Endothelial cell of umbilical vein (primary cell): ENCODE data around the gene DNAJC3. TPM values are rescaled to one million over a fixed set of nuclear protein-coding genes. Genes with fewer than 3 reads are reported as not detected.
"Not testable (repeated sequence)": the region's sequence is repeated elsewhere in the genome, so short reads cannot be mapped to it uniquely, and the experiment has no call there.

ENCODE experiments used
- BruUV-seq: library from RNA; stranded (reverse); fragments of 400-500 nt; replicated peaks from 2 replicates; lab custom pipeline; 2021; lab: Mats Ljungman, UMichigan
- CTCF ChIA-PET: fragments of 300-600, 350-600 bp; sonication (Branson Sonifier 250); formaldehyde crosslinking; loops from one replicate; lab custom pipeline; 2021; ENCODE audit warnings: antibody characterized with exemption, inconsistent platforms; lab: Charles Lee
- POLR2A ChIA-PET: fragments of 300-600, 350-600 bp; sonication (Branson Sonifier 250); formaldehyde crosslinking; loops from one replicate; lab custom pipeline; 2021; ENCODE audit warnings: antibody characterized with exemption, inconsistent platforms; lab: Charles Lee
- DNase-seq: peaks from one replicate; pipeline ENCODE4 v3.0.0-alpha.2; 2011; ENCODE audit warnings: low read depth, low spot score
- FAIRE-seq: peaks from 2 replicates; lab custom pipeline; 2011; peaks lifted over from hg19 to GRCh38; lab: Jason Lieb, UNC
- H2AFZ ChIP-seq: 2 replicates; pipeline ENCODE4 v1.6.0; 2012; ENCODE audit warnings: low read depth, low read length, control low read depth, inconsistent platforms
- H3K27ac ChIP-seq: 2 replicates; pipeline ENCODE4 v1.5.1; 2011; ENCODE audit warnings: low read depth, mild to moderate bottlenecking, control low read depth, low read length, moderate library complexity; ENCODE audit not compliant: insufficient read depth
- H3K27me3 ChIP-seq, 2 experiments: 2 replicates each; pipeline versions ENCODE4 v1.6.0 to v1.6.1; 2011; ENCODE audit warnings: low read length in 2 of 2, mixed read lengths in 1 of 2; ENCODE audit not compliant: control insufficient read depth in 2 of 2, insufficient read depth in 2 of 2
- H3K36me3 ChIP-seq, 2 experiments: 2 replicates in 1 of 2; 3 replicates in 1 of 2; pipeline ENCODE4 v1.5.1; 2011; ENCODE audit warnings: low read length in 2 of 2, mild to moderate bottlenecking in 1 of 2, moderate library complexity in 1 of 2; ENCODE audit not compliant: control insufficient read depth in 2 of 2, insufficient read depth in 2 of 2; ENCODE audit errors: extremely low read depth in 1 of 2
- H3K4me1 ChIP-seq: 3 replicates; pipeline ENCODE4 v1.5.1; 2011; ENCODE audit warnings: mild to moderate bottlenecking, low read length; ENCODE audit not compliant: control insufficient read depth, insufficient read depth; ENCODE audit errors: extremely low read depth
- H3K4me2 ChIP-seq: 2 replicates; pipeline ENCODE4 v1.6.1; 2011; ENCODE audit warnings: low read length, control low read depth, mixed read lengths; ENCODE audit not compliant: insufficient read depth
- H3K4me3 ChIP-seq, 3 experiments: fragments of 200-600 bp in 1 of 3; sonication (generic), shearing (Covaris generic) in 1 of 3; replicated peaks in 1 of 3; 2 replicates each; pipeline ENCODE4 v1.5.1; 2011 to 2016; ENCODE audit warnings: control low read depth in 3 of 3, low read length in 3 of 3, mild to moderate bottlenecking in 2 of 3, inconsistent platforms in 1 of 3, low read depth in 1 of 3, moderate library complexity in 1 of 3; ENCODE audit not compliant: insufficient read depth in 1 of 3
- H3K79me2 ChIP-seq: 2 replicates; pipeline ENCODE4 v1.6.0; 2012; ENCODE audit warnings: low read length, inconsistent platforms; ENCODE audit not compliant: control insufficient read depth, insufficient read depth
- H3K9ac ChIP-seq: replicated peaks from 2 replicates; pipeline ENCODE3; 2011; ENCODE audit warnings: low read length, control low read depth; ENCODE audit not compliant: insufficient read depth; ENCODE audit errors: extremely low read depth
- H3K9me1 ChIP-seq: replicated peaks from 3 replicates; pipeline ENCODE4 v1.6.0; 2011; ENCODE audit warnings: mild to moderate bottlenecking, low read length; ENCODE audit not compliant: control insufficient read depth, insufficient read depth; ENCODE audit errors: extremely low read depth
- H3K9me3 ChIP-seq: replicated peaks from 2 replicates; pipeline ENCODE4 v1.5.1; 2012; ENCODE audit warnings: low read length, inconsistent platforms; ENCODE audit not compliant: control insufficient read depth, insufficient read depth
- H4K20me1 ChIP-seq: replicated peaks from 2 replicates; pipeline ENCODE3; 2011; ENCODE audit warnings: mild to moderate bottlenecking, low read length; ENCODE audit not compliant: control insufficient read depth, insufficient read depth; ENCODE audit errors: extremely low read depth
- CTCF ChIP-seq, 2 donors: IDR thresholded peaks; 1 replicate in 1 of 2; 2 replicates in 1 of 2; pipeline ENCODE4 v1.5.1; 2011; ENCODE audit warnings: low read length in 2 of 2, mild to moderate bottlenecking in 2 of 2, moderate library complexity in 2 of 2, control low read depth in 1 of 2, inconsistent platforms in 1 of 2, low read depth in 1 of 2; ENCODE audit not compliant: insufficient read depth in 1 of 2; ENCODE audit errors: extremely low read depth in 1 of 2
- EZH2 ChIP-seq: IDR thresholded peaks from 2 replicates; pipeline ENCODE4 v1.6.1; 2012; ENCODE audit warnings: borderline replicate concordance, low read depth, mild to moderate bottlenecking, moderate library complexity, low read length, inconsistent platforms; ENCODE audit not compliant: severe bottlenecking
- FOS ChIP-seq: IDR thresholded peaks from 2 replicates; pipeline ENCODE4 v1.6.1; 2011; ENCODE audit warnings: mild to moderate bottlenecking, low read length, moderate library complexity, borderline replicate concordance; ENCODE audit not compliant: insufficient read depth
- GATA2 ChIP-seq: IDR thresholded peaks from 2 replicates; pipeline ENCODE4 v1.7.0; 2011; ENCODE audit warnings: low read depth, mild to moderate bottlenecking, moderate library complexity, mixed read lengths, low read length; ENCODE audit not compliant: insufficient read length, insufficient read depth
- JUN ChIP-seq: IDR thresholded peaks from 2 replicates; pipeline ENCODE4 v1.6.1; 2011; ENCODE audit warnings: borderline replicate concordance, low read depth; ENCODE audit not compliant: insufficient read length, insufficient read depth
- MYC ChIP-seq: IDR thresholded peaks from one replicate; pipeline ENCODE4 v1.6.1; 2011; ENCODE audit warnings: mild to moderate bottlenecking, low read depth, low read length
- POLR2A ChIP-seq: IDR thresholded peaks from 2 replicates; pipeline ENCODE4 v1.6.1; 2012; ENCODE audit warnings: low read depth, mild to moderate bottlenecking, control low read depth, low read length
- POLR2AphosphoS5 ChIP-seq: IDR thresholded peaks from 2 replicates; pipeline ENCODE4 v1.6.1; 2012; ENCODE audit warnings: low read depth, mild to moderate bottlenecking, control low read depth, low read length, moderate library complexity; ENCODE audit not compliant: insufficient read depth
- dilution Hi-C: fragments of 300-500 bp; cut with MboI; formaldehyde crosslinking; loops from one replicate; pipeline ENCODE4 v1.15.0; 2019; ENCODE audit warnings: low sequenced_read_pairs; ENCODE audit not compliant: extremely low pct_ligation_motif_present
- intact Hi-C: fragments of 100-400 bp; cut with micrococcal nuclease; formaldehyde crosslinking; loops from one replicate; pipeline ENCODE4 v1.10.0; 2022
- polyA plus RNA-seq, 4 experiments: library from polyadenylated mRNA; depleted of rRNA in 3 of 4; stranded (reverse) in 3 of 4; unstranded in 1 of 4; fragments of >200 nt; gene quantifications; 2 replicates each; pipeline versions ENCODE4 v1.2.1 to v1.2.3, GENCODE V29; 2011 to 2012; ENCODE audit warnings: missing spikeins in 1 of 4
- total RNA-seq: library from RNA; stranded (reverse); gene quantifications from 2 replicates; pipeline ENCODE4 v1.2.3, GENCODE V29; 2021
- TF ChIP-seq, protein P1 (sequence below): IDR thresholded peaks from 2 replicates; pipeline ENCODE4 v1.6.1; 2011; ENCODE audit not compliant: insufficient read depth, insufficient read length

The DNAJC3 gene
- total and polyA plus RNA-seq, 2 donors (not counting 3 experiments of a cell fraction or from before 2014, with no cell fraction given) = 17.0 to 51.2 TPM

DNA sequence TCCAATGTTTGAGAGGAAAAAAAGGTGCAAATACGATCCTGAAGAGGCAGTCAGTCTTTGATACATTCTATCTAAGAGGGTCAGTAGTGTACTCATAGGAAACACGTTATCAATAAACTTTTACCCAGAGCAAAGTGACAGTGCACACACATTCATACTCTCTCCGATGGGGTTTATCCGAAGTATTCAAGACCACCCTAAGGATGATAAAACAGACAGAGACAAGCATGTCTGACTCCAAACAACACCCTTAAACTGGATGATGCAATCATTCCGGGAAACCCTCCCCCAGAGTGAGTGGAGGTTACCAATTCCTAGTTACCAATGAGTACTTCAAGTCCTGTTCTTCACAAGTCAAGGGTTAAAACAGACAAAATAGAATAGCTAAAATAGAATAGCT lies 79.1 kb downstream of the DNAJC3 start:
- DNase-seq = no peak
- intact Hi-C loops (no loop called here), dilution Hi-C loops (no loop called here)
- no peak overlapping the region for H2AFZ ChIP-seq
- no peaks in the 10 kb centered on the region for H3K36me3 ChIP-seq
- POLR2A ChIA-PET = no interaction called here
- H4K20me1 ChIP-seq = no peaks in the 10 kb centered on the region
- H3K4me3 ChIP-seq = no peak overlapping the region
- no peaks in the 10 kb centered on the region for H3K9me1 ChIP-seq
- no TSS peak for BruUV-seq
- no peaks in the 10 kb centered on the region for H3K27me3 ChIP-seq
- no peak overlapping the region for H3K4me2 ChIP-seq
- CTCF ChIA-PET = no interaction called here
- FAIRE-seq = no peak
- H3K27ac ChIP-seq = no peak overlapping the region
- H3K9me3 ChIP-seq = no peaks in the 10 kb centered on the region
- H3K9ac ChIP-seq = no peak overlapping the region
- H3K79me2 ChIP-seq = peaks cover 6% of the 10 kb centered on the region
- H3K4me1 ChIP-seq = no peaks in the 10 kb centered on the region
- no peak for TF ChIP-seq POLR2A
- TF ChIP-seq FOS = no peak
- no peak for TF ChIP-seq MYC
- no peak for TF ChIP-seq EZH2
- TF ChIP-seq, protein P1, sequence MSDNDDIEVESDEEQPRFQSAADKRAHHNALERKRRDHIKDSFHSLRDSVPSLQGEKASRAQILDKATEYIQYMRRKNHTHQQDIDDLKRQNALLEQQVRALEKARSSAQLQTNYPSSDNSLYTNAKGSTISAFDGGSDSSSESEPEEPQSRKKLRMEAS = no peak
- TF ChIP-seq POLR2AphosphoS5 = no peak
- no peak for TF ChIP-seq CTCF (IDR thresholded peaks at IDR 0.05; ENCODE audit: extremely low read depth in 1 of 2, insufficient read depth in 1 of 2, low read depth in 1 of 2, low read length in 2 of 2)
- TF ChIP-seq JUN = no peak
- TF ChIP-seq GATA2 = no peak

DNA sequence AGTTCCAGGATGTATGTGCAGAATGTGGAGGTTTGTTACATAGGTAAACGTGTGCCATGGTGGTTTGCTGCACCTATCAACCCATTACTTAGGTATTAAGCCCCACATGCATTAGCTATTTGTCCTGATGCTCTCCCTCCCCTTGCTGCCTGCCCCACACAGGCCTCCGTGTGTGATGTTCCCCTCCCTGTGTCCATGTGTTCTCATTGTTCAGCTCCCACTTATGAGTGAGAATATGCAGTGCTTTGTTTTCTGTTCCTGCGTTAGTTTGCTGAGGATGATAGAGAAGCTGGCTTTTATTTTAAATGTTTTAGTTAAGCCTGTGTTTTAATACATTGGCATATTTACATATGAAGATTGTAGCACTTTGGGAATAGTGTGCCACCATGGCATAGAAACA lies 85.7 kb downstream of the DNAJC3 start:
- dilution Hi-C loops, FAIRE-seq, intact Hi-C loops, H3K9me3 ChIP-seq, H3K9ac ChIP-seq, H2AFZ ChIP-seq, H3K27ac ChIP-seq, H3K9me1 ChIP-seq, H3K4me2 ChIP-seq, H4K20me1 ChIP-seq, H3K4me1 ChIP-seq, H3K79me2 ChIP-seq, H3K4me3 ChIP-seq, CTCF ChIA-PET, BruUV-seq, DNase-seq, H3K36me3 ChIP-seq, H3K27me3 ChIP-seq: not testable (repeated sequence)
- POLR2A ChIA-PET = interaction anchor here (0.7 kb wide), 1 partner anchor 12 kb away, joined by 4 read pairs; no protein-coding TSS in a partner anchor
